Testis (tissue), 2 donors: Measurements from ENCODE around the gene KIF1B.

ENCODE experiments used
- CTCF ChIP-seq, 3 experiments: fragments of 450-650 bp in 2 of 3; fragments of 200-600 bp in 1 of 3; sonication (generic) in 1 of 3; IDR thresholded peaks; one replicate each; pipeline ENCODE4 v1.5.1; 2016 to 2019; ENCODE audit warnings: antibody characterized with exemption in 3 of 3, mild to moderate bottlenecking in 2 of 3, moderate library complexity in 1 of 3
- POLR2A ChIP-seq: fragments of 450-650 bp; IDR thresholded peaks from one replicate; pipeline ENCODE4 v1.6.1; 2017; ENCODE audit warnings: antibody characterized with exemption, mild to moderate bottlenecking, moderate library complexity

- TF ChIP-seq CTCF (IDR thresholded peaks at IDR 0.05), result no peak
- no peak for TF ChIP-seq POLR2A
Observed at GRCh38 chr1:10328180-10328963, 118.0 kb downstream of the KIF1B start.
